ENCODE measurements around the gene GUCY1A1.

DNA sequence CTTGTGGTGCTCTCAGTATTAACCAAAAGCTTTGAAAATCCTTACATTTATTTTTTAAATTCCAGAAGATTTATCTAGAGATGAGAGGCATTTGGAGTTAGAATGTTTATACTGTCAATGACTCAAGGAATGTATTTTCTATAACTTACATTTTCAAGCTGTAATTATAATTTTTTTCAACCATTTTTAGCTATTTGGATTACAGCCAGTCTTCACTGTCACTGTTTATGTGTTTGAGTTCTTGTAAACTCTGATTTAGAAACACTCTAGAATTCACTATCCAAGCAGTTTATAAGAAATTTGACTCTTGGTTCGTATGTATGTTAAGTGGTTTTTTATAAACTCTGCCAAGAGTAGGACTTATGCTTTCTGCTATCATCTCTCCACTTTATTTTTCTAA is 36.7 kb upstream of the GUCY1A1 start:
- no peak for TF ChIP-seq CTCF (IDR thresholded peaks at IDR 0.05)
- TF ChIP-seq POLR2A (IDR thresholded peaks at IDR 0.05; ENCODE audit: low read depth), result no peak
- TF ChIP-seq POLR2AphosphoS5 (IDR thresholded peaks at IDR 0.05), result no peak

Measured in esophagus muscularis mucosa (tissue), 3 donors.